Effector CD8-positive, alpha-beta T cell (primary cell): ENCODE data around the gene MKI67.
"Not testable (repeated sequence)": the region's sequence is repeated elsewhere in the genome, so short reads cannot be mapped to it uniquely, and the experiment has no call there.

ENCODE experiments used
- DNase-seq: peaks from one replicate; lab custom pipeline; 2025; lab: John Stamatoyannopoulos, UW
- total RNA-seq, 4 experiments: gene quantifications; one replicate each; lab custom pipeline; 2026; lab: John Stamatoyannopoulos, UW

MKI67 gene, protein sequence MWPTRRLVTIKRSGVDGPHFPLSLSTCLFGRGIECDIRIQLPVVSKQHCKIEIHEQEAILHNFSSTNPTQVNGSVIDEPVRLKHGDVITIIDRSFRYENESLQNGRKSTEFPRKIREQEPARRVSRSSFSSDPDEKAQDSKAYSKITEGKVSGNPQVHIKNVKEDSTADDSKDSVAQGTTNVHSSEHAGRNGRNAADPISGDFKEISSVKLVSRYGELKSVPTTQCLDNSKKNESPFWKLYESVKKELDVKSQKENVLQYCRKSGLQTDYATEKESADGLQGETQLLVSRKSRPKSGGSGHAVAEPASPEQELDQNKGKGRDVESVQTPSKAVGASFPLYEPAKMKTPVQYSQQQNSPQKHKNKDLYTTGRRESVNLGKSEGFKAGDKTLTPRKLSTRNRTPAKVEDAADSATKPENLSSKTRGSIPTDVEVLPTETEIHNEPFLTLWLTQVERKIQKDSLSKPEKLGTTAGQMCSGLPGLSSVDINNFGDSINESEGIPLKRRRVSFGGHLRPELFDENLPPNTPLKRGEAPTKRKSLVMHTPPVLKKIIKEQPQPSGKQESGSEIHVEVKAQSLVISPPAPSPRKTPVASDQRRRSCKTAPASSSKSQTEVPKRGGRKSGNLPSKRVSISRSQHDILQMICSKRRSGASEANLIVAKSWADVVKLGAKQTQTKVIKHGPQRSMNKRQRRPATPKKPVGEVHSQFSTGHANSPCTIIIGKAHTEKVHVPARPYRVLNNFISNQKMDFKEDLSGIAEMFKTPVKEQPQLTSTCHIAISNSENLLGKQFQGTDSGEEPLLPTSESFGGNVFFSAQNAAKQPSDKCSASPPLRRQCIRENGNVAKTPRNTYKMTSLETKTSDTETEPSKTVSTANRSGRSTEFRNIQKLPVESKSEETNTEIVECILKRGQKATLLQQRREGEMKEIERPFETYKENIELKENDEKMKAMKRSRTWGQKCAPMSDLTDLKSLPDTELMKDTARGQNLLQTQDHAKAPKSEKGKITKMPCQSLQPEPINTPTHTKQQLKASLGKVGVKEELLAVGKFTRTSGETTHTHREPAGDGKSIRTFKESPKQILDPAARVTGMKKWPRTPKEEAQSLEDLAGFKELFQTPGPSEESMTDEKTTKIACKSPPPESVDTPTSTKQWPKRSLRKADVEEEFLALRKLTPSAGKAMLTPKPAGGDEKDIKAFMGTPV (N-terminal part only)
- 0.88 to 14.8 (median 4.6) reads per million in 4 experiments for total RNA-seq

DNA sequence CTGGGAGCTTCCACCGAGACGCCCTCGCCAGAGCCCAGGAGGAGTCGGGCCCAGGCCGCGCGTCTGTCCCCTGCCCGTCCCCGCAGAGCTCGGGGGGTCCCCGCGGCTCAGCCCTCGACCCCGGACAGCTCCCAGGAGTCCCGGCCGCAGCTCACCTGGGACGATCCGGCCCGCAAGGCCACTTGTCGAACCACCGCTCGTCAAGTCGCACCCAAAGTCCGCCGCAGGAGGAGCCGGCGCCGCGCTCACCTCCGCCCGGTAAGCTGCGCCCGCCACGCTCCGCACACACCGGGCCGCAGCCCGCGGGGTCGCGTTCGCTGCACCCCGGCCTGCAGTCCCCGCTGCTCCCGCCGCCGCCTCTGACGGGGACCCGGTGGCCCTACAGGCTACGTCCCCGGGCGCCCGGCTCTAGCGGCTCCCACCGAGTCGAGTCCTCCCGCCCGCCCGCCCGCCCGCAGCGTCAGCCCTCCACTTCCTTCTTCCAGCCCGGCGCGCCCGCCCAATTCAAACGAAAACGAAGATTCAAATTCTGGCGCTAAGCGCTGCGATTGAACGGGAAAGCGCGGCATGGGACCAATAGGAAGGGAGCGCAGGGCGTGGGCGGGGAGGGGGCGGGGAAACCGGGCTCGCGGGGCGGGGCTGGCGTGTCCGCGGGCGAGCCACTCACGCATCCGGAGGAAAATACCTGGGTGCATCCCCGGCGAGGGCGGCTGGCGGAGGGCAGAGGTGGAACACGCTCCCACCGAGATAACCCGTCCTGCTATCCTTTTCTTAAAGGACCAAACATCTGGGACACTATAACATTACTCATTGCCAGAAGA is at the start of gene MKI67:
Gene MKI67, minus strand, starts transcription at position 480 of the 821 bp plus-strand sequence. CDS start 756 bp downstream, outside the sequence.
- DNase-seq: peak; percentile 86

DNA sequence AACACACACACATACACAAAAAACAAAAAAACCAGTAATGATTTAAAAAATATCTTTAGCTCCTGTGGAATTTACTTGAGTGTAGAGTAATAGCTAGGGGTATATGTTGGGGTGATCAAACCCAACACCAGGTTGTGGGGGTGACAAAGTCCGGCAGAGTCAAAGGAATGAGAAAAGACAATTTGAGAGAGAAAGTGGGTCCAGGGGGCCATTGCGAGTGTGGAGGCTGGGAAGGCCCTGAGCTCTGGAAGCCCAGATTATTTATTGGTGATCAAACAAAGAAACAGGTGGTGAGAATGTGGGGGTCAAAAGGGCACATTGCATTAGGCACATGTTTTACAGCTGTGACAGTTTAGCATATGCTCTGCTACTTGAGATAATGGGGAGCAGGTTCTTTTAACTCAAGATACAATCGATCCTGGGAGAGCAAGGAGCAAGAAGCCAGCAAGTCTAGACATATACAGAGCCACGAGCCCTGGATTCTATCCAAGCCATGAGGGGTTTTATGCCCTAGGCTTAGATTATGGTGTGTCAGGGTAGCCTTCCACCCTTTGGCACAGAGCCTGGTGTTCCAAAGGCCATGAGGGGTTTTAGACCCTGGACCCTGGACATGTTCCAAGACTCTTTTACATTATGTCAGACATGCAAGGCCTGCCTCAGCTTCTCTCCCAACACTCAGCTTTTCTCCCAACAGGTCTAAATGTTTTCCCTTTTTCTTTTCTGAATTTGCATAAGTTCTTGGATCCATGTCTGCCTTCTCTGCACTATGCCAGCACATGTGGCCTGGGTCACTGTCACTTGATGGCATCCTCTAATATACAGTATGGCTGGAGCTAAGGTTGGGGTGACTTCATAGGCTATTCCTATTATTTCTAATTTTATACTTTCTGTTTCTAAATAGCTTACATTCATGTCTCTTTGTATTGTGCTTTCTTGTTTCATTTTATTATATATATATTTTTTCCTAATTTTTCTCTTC is 48.6 kb upstream of the MKI67 start:
- DNase-seq: no peak

- DNase-seq: no peak
Measured at GRCh38 chr10:128173386-128173785, 47.2 kb upstream of the MKI67 start.

DNA sequence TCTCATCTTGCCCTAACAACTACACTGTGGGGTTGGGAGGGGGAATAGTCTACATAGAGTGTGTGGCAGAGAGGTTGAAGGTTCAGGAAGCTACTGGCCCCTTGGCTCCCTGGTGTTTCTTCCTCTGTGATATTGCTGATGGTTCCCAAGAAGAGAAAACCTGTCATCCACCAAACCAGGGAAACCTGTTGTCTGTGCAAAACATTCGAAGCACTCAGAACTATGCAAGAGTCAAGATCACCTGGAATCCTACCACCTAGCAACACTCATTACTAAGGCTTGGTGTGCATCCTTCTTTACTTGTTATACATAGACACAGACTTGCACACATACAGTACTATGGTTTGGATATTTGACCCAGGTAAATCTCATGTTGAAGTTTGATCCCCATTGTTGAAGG is 46.5 kb upstream of the MKI67 start:
- no peak for DNase-seq

DNA sequence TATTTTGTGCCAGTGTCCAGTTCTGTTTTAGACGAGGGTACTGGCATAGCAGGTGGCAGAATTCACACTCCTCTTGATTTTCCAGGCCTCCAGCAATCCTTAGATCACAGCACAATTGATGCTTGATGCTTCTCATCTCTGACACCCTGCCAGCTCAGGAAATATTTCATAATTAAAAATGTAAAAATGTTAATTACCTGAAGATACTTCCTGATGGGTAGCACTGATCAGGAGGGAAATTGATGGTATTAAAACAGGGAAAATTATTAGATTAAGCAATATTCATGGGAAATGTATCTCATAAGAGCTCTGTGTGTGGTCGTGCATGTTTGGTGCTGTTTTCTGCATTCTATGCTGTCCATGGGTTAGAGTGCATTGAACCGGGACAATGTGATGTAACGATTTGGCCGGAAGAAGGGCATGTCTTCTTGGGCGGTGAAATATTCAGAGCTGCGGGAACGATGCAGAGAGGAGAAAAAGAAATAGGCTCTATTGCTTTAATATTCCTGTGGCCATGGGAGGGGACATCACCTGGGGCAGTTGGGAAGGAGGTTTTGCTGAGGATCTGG is 43.7 kb upstream of the MKI67 start:
- no peak for DNase-seq

DNA sequence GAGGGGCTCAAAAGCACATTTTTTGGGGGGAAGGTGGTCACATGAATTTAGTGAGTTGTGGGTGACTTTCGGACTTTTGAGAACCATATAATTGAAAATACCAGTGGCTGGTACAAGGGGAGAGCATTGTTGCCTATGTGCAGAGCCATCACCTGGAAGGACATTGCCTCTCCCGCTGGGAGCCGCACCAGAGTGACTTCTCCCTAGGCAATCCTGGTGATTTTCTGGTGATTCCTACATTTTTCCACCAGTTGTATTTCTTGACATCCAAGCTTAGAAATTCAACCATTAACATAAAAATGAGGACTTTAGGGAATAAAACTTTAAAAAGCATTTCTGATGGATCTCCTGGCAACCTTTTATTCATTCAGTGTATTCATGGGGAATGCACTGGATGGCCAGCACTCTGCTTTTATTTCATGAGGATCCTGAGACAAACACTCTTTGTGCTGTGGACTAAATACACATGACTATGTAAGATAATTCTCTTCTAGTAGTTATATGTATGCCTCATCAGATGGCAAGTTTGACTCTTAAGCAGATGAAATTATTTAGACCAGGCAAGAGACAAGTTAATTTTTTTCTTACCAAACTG is 41.8 kb upstream of the MKI67 start:
- no peak for DNase-seq

DNA sequence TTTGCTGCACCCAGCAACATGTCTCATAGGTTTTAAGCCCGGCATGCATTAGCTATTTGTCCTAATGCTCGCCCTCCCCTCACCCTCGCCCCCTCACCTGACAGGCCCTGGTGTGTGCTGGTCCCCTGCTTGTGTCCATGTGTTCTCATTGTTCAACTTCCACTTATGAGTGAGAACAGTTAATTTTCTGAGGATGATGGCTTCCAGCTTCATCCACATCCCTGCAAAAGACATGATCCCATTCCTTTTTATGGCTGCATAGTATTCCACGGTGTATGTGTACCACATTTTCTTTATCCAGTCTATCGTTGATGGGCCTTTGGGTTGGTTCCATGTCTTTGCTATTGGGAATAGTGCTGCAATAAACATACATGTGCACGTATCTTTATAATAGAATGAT is 40.9 kb upstream of the MKI67 start:
- not testable (repeated sequence) for DNase-seq

DNA sequence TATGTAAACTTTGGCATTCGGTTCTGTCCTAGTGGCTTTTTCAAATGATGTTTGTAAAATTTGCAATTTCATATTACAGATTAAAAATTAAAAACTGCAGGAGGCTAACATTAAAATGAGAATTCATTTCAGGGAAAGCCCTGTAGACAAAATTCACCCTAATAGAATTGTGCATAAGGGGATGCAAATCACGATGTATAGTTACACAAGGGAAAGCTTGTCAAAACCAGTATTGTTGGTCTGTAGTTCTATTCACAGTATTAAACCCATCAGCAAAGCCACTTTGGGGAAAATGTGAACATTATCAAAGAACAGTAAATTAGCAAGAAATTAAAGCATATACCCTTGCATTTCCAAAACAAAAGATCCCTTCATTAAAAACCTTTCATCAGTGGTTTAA is 39.9 kb upstream of the MKI67 start:
- no peak for DNase-seq

DNA sequence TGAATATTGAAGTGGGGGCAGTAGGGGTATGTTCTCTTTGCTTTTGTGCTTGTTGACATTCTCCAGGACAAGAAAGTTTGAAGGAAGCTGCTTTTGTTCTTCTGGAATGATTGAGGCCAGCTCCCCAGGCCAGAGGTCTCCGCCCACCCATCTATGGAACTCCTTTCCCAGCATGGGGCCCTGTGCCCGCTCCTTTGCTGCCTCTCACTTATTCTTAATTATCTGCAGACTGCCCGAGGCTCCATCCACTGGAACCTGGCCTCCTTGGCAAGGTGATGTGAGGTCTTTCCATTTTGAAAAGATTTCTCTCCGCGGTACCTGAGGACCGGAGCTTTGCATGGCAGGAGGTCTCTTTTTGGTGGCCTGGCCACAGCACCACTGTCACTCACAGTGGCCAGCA is 39.3 kb upstream of the MKI67 start:
- no peak for DNase-seq

DNA sequence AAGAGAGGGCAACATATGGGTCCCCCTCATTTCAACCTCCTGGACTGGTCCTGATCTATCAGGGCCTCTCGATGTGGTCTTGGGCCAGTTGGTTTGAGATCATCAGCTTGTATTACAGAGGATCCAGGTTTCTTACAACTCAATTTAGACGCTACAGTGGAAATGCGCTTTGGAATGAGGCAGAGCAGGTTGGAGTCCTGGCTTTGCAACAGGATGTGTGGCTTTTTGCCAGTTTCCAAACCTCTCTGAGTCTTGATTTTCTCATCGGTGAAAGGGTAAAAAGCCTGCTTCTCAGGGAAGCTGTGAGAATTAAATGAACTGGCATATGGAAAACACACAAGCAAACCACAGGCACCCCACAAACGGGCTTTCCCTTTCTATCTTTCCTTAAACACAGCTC is 37.5 kb upstream of the MKI67 start:
- DNase-seq: no peak

GRCh38 chr10:128161031-128161430 is 34.8 kb upstream of the MKI67 start:
- DNase-seq: no peak

- no peak for DNase-seq
Measured at GRCh38 chr10:128160297-128160711, 34.1 kb upstream of the MKI67 start.

GRCh38 chr10:128158021-128158795 is 32.0 kb upstream of the MKI67 start:
- no peak for DNase-seq

DNA sequence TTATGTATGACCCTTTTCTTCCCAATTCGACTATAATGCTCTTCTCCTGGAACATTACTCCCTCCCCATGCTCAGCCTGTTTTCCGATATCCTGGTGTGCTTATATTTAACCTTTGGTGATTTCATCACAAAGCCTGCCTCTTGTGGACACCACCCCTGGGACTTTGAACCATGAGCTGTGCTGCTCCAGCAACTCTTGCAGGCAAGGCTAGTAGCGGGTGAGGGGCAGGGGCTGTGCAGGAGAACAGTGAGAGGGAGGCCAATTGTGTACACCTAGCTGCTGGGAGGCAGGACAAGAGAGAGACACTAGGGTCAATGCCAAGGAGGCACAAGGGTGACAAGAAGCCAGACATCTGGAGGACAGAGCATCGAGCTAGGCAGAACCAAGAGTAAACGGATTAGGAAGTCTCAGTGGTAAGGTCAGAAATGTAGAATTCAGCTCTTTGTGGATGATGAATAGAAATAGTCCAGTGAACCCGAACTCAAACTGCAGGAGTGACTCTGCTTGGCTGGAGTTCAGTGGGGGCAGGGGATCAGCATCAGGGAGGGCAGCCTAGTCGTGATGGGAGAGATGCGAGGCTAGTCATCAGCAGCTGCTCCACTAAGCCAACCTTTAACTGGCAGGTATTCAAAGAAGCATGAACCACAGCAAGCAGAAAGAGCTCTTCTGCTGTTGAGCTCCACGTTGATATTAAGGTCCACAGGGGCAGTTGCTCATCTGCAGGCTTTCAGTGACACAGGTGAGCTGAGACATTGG is 31.0 kb upstream of the MKI67 start:
- no peak for DNase-seq

DNA sequence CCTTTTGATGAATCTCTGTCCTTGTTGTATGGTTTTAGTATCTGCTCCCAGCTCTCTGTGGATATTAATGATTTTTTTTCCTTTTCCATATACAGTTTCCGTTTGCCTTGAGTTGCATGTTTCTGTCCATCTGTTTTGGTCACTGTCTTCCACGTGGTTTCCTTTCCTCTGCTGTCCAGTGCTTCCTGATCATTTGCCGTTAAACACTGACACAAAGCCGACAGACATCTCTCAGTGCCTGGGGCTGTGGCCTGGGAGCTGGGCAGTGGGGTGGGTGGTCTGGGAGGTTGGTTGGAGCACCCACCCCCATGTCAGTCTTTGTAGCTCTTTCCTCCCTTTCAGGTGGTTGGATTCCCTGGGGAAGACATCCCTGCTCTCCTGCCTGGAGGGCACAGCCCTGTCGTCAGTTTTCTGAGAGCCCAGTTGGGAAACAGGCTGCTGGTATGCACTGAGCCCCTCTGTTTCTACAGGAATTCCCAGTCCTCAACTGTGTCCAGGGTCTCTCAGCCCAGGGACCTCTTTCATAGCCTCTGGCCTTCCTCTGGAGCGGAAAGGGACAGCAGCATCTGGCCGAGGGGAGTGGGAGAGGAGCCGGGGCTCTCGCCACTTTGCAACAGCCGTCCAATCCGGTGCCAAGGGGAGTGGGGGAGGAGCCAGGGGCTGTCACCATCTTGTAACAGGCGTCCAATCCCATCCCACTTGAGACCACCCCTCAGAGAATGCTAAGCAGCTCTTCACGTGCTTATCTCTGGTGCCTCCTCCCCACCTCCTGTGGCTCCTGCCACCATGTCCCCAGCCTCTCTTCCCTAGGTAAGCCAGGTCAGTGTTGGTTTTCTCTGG is 26.7 kb upstream of the MKI67 start:
- no peak for DNase-seq

DNA sequence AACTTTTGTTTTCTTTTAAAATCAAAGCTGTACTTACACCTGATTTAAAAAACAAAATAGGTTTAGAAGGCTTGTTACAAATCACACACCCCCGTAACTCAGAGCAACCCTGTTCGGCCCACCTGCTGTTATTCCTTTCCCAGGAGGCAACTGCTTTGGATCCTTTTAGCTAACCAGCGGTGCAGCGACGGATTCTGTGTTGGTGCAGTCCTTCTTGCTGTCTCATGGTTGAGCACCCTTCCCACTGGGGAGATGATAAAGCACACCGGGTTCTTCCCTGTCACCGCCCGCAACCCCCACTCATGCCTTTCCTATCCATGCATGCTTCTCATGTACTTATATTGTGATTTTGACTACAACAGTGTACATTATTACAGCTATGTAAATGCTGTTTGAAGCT is 24.8 kb upstream of the MKI67 start:
- DNase-seq: no peak

DNA sequence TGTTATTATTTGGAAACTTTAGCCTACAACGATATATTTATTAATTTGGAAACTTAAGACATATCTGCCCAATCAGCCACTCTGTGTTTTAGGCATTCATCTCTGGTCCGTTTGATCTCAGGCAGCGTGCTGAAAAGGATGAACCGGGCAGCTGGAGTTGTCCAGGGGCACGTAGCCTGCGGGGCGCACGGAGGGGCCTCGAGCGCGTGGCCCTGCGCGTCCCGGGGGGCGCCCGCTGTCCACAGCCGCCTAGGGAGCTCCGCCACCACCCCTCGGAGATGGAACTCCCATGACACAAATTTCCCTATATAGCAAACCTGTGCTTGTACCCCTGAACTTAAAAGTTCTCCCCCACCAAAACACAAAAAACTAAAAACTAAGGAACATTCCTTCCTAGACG is 24.3 kb upstream of the MKI67 start:
- DNase-seq: no peak
